Measurements from ENCODE around the gene CDK8.

DNA sequence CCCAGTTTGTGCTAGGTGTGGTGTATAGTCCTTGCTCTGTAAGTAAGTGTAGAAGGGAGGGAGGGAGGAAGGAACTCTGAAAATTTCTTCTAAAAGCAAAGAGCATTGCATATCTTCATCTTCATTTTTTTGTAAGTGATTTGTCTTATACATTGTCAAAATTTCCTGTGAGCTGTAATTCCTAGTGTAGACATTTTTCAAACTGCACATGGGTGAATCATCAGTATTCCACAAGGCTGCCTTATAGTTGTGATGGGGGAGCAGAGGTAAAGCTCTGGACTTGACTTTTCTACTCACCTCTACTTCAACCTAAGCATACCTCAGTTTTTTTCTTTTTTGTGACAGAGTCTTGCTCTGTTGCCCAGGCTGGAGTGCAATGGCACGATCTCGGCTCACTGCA is 86.9 kb downstream of the CDK8 start:
- no peak for TF ChIP-seq SUZ12 (IDR thresholded peaks at IDR 0.05; ENCODE audit: extremely low read depth, insufficient read depth, insufficient read length)
- no peak for TF ChIP-seq ZNF274 (IDR thresholded peaks at IDR 0.05; ENCODE audit: low read depth, low read length)
- no peak for TF ChIP-seq YY1 (IDR thresholded peaks at IDR 0.05; ENCODE audit: insufficient read depth, insufficient read length)

All from NT2/D1 (cell line).